Adrenal gland (tissue), 12 donors: Measurements from ENCODE around the gene HNRNPH1. TPM values are rescaled to one million over a fixed set of nuclear protein-coding genes. Genes with fewer than 3 reads are reported as not detected.

Source experiments
- DNase-seq, 7 donors: peaks; one replicate each; pipeline ENCODE4 v3.0.0-alpha.2; 2019 to 2020
- H3K27ac ChIP-seq, 5 donors: fragments of 200-600 bp; sonication (generic) in 4 of 5; 1 replicate in 3 of 5; 2 replicates in 2 of 5; pipeline versions ENCODE4 v1.5.1 to v1.8.0; 2016 to 2020; ENCODE audit warnings: mild to moderate bottlenecking in 1 of 5
- H3K27me3 ChIP-seq: fragments of 200-600 bp; 2 replicates; pipeline ENCODE4 v1.8.0; 2021
- H3K36me3 ChIP-seq, 2 donors: fragments of 200-600 bp; replicated peaks in 1 of 2; 1 replicate in 1 of 2; 2 replicates in 1 of 2; pipeline versions ENCODE4 v1.5.1 to v1.8.0; 2018 to 2022
- H3K4me1 ChIP-seq, 2 donors: fragments of 200-600 bp; replicated peaks in 1 of 2; 1 replicate in 1 of 2; 2 replicates in 1 of 2; pipeline versions ENCODE4 v1.5.1 to v1.8.0; 2018 to 2021
- H3K4me3 ChIP-seq, 4 donors: fragments of 200-600 bp; sonication (generic) in 3 of 4; one replicate each; pipeline ENCODE4 v1.5.1; 2016 to 2018
- H3K9me3 ChIP-seq, 3 donors: fragments of 200-600 bp; sonication (generic) in 1 of 3; replicated peaks in 1 of 3; 1 replicate in 2 of 3; 2 replicates in 1 of 3; pipeline versions ENCODE4 v1.5.1 to v1.8.0; 2016 to 2021
- POLR2A ChIP-seq, 2 donors: fragments of 450-650 bp; IDR thresholded peaks; one replicate each; pipeline ENCODE4 v1.6.1; 2017; ENCODE audit warnings: antibody characterized with exemption in 2 of 2, mild to moderate bottlenecking in 2 of 2, moderate library complexity in 1 of 2
- WGBS, 4 donors: extraction: QIAGEN DNeasy Blood & Tissue Kit in 2 of 4; methylation state at CpG; one replicate each; pipeline versions ENCODE4 v1.1.5 to v1.1.7; 2013 to 2017; 5-methylcytosine and 5-hydroxymethylcytosine counted together
- intact Hi-C, 2 donors: fragments of 100-400 bp; cut with DNase I; formaldehyde crosslinking; loops; one replicate each; pipeline versions ENCODE4 v1.14.1 to v1.15.0; 2022 to 2023
- polyA plus RNA-seq, 3 donors: library from polyadenylated mRNA; stranded (reverse); fragments of 200-250 nt in 2 of 3; fragments of 350-450 nt in 1 of 3; fragmentation: Illumina TruSeq in 1 of 3; extraction: RNeasy Lipid Tissue Mini Kit (QIAGEN cat#74804) in 1 of 3; gene quantifications; one replicate each; pipeline ENCODE4 v1.2.3, GENCODE V29; 2013 to 2014
- total RNA-seq, 9 donors: library from RNA; depleted of rRNA in 4 of 9; stranded (reverse); fragments of >200 nt in 4 of 9; fragments of 120-200 nt in 1 of 9; fragmentation: NEBNext Ultra II Directional in 1 of 9; extraction: Animal tissue kit (Norgen Biotek cat#: 25700) in 1 of 9; gene quantifications; one replicate each; pipeline versions ENCODE4 v1.1.0 to v1.2.4, GENCODE V29; 2013 to 2023
- TF ChIP-seq, protein P1 (sequence below), 6 experiments: fragments of 450-650 bp in 4 of 6; fragments of 200-600 bp in 2 of 6; sonication (generic) in 1 of 6; IDR thresholded peaks; 1 replicate in 5 of 6; 2 replicates in 1 of 6; pipeline versions ENCODE4 v1.5.1 to v1.8.0; 2016 to 2021; ENCODE audit warnings: antibody characterized with exemption in 6 of 6, mild to moderate bottlenecking in 2 of 6, moderate library complexity in 1 of 6
- donor health status: healthy with polysubstance abuse.
- donor health status: Bipolar disorder and iron deficiency.
- donor health status: DM: yes; HTN: yes; CAD: no.
- donor health status: DM: no; HTN: no; CAD: no.
- donor health status: DM: no; HTN: no; CAD: no.
- donor health status: DM: yes; HTN: yes; CAD: no.

Gene HNRNPH1
- total and polyA plus RNA-seq, 12 donors = 131 to 635 (median 354) TPM

DNA sequence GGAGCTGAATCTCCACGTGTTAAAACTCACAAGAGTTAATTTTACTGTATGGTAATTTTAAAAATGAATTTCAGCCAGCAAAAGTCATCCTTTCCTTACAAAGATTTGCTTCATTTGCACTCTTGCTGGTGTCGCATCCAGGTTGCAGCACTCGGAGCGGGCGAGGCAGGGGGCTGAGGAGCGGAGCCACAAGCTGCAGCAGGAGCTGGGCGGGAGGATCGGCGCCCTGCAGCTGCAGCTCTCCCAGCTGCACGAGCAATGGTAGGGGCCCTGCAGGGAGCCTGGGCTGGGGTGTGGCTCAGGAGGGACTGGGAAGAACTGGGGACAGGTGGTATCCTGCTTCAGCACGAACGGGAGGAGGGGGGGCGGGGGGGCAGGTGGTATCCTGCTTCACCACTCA is 27.1 kb downstream of the HNRNPH1 start:
- H3K36me3 ChIP-seq = peaks cover 0 to 92% of the 10 kb centered on the region in 2 donors
- no peaks in the 10 kb centered on the region for H3K9me3 ChIP-seq
- intact Hi-C loops = no loop called here
- WGBS, 4 donors = 88 to 93% (median 90%) methylated on average over 7 to 13 of the region's 13 CpGs
- peak in 1 of 7 donors; percentile 41 for DNase-seq
- TF ChIP-seq POLR2A (IDR thresholded peaks at IDR 0.05) = no peak
- TF ChIP-seq, protein P1, sequence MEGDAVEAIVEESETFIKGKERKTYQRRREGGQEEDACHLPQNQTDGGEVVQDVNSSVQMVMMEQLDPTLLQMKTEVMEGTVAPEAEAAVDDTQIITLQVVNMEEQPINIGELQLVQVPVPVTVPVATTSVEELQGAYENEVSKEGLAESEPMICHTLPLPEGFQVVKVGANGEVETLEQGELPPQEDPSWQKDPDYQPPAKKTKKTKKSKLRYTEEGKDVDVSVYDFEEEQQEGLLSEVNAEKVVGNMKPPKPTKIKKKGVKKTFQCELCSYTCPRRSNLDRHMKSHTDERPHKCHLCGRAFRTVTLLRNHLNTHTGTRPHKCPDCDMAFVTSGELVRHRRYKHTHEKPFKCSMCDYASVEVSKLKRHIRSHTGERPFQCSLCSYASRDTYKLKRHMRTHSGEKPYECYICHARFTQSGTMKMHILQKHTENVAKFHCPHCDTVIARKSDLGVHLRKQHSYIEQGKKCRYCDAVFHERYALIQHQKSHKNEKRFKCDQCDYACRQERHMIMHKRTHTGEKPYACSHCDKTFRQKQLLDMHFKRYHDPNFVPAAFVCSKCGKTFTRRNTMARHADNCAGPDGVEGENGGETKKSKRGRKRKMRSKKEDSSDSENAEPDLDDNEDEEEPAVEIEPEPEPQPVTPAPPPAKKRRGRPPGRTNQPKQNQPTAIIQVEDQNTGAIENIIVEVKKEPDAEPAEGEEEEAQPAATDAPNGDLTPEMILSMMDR (IDR thresholded peaks at IDR 0.05) = no peak
- H3K27me3 ChIP-seq = no peaks in the 10 kb centered on the region
- H3K4me1 ChIP-seq = no peaks in the 10 kb centered on the region
- H3K27ac ChIP-seq = no peak overlapping the region
- H3K4me3 ChIP-seq = no peak overlapping the region

GRCh38 chr5:179595916-179596315 is 27.6 kb downstream of the HNRNPH1 start:
- Histone ChIP-seq H3K27ac (no peak overlapping the region), H3K4me3 (no peak overlapping the region), H3K4me1 (no peaks in the 10 kb centered on the region), H3K9me3 (no peaks in the 10 kb centered on the region), H3K36me3 (peaks cover 0 to 92% of the 10 kb centered on the region in 2 donors), H3K27me3 (no peaks in the 10 kb centered on the region)
- TF ChIP-seq POLR2A (IDR thresholded peaks at IDR 0.05) = no peak
- TF ChIP-seq, protein P1 (IDR thresholded peaks at IDR 0.05) = no peak
- intact Hi-C loops = no loop called here
- no peak for DNase-seq
- WGBS, 4 donors = 72 to 82% (median 77%) methylated on average over 6 of the region's 6 CpGs

DNA sequence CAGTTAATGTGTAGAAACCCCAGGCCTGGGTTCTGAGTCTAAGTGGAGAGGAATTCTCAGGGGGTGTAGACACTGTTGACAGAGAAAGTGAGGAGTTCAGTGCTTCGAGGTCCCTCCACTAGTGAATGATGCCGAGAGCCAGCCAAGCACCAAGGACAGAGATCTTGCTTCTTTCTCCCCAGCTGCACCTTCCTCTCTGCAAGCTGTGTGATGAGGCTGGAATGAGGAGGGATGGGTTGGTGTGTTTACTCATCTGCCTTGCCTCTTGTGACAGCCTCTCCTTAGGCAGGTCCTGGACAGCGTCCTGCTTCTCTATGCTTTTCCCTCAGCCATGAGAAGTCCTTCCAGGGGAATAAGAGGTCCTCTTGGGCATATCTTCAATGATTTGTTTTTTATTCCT is 35.3 kb downstream of the HNRNPH1 start:
- Histone ChIP-seq H3K4me3 (no peak overlapping the region), H3K4me1 (no peaks in the 10 kb centered on the region), H3K27me3 (no peaks in the 10 kb centered on the region), H3K27ac (no peak overlapping the region), H3K36me3 (peaks cover 0 to 70% of the 10 kb centered on the region in 2 donors), H3K9me3 (no peaks in the 10 kb centered on the region)
- no peak for TF ChIP-seq POLR2A (IDR thresholded peaks at IDR 0.05)
- TF ChIP-seq, protein P1 (IDR thresholded peaks at IDR 0.05) = no peak
- intact Hi-C loops = no loop called here
- DNase-seq = no peak
- 81 to 93% (median 85%) methylated on average over 3 of the region's 3 CpGs for WGBS, 4 donors

GRCh38 chr5:179585941-179586401 is 37.5 kb downstream of the HNRNPH1 start:
- Histone ChIP-seq H3K27me3 (no peaks in the 10 kb centered on the region), H3K4me3 (no peak overlapping the region), H3K27ac (no peak overlapping the region), H3K36me3 (peaks cover 0 to 63% of the 10 kb centered on the region in 2 donors), H3K4me1 (no peaks in the 10 kb centered on the region), H3K9me3 (no peaks in the 10 kb centered on the region)
- 77 to 87% (median 85%) methylated on average over 9 of the region's 9 CpGs for whole genome bisulfite sequencing, 4 donors
- TF ChIP-seq POLR2A (IDR thresholded peaks at IDR 0.05) = no peak
- TF ChIP-seq, protein P1 (IDR thresholded peaks at IDR 0.05) = no peak
- intact Hi-C loops = no loop called here
- no peak for DNase-seq
